KMS-11 (cell line): Measurements from ENCODE around the gene TSPAN5.

ENCODE experiments used
- H2AFZ ChIP-seq: fragments of 200-600 bp; sonication (generic); 2 replicates; pipeline ENCODE4 v1.6.1; 2016; ENCODE audit warnings: antibody characterized with exemption, mixed run types, low read depth
- H3K27ac ChIP-seq: fragments of 200-600 bp; sonication (generic); 2 replicates; pipeline ENCODE4 v1.6.1; 2016; ENCODE audit warnings: mild to moderate bottlenecking, mixed run types
- H3K27me3 ChIP-seq: fragments of 200-600 bp; sonication (generic); 2 replicates; pipeline ENCODE4 v1.6.1; 2017; ENCODE audit warnings: mild to moderate bottlenecking, low read depth, mixed run types, moderate library complexity; ENCODE audit not compliant: insufficient read depth
- H3K36me3 ChIP-seq: fragments of 200-600 bp; sonication (generic); 2 replicates; pipeline ENCODE4 v1.6.1; 2017; ENCODE audit warnings: mild to moderate bottlenecking, mixed run types; ENCODE audit not compliant: insufficient read depth
- H3K4me1 ChIP-seq: fragments of 200-600 bp; sonication (generic); 2 replicates; pipeline ENCODE4 v1.6.1; 2016; ENCODE audit warnings: mild to moderate bottlenecking, low read depth, mixed run types; ENCODE audit not compliant: poor library complexity, severe bottlenecking
- H3K4me2 ChIP-seq: fragments of 200-600 bp; sonication (generic); 2 replicates; pipeline ENCODE4 v1.7.0; 2016; ENCODE audit warnings: mild to moderate bottlenecking, mixed run types
- H3K4me3 ChIP-seq: fragments of 200-600 bp; sonication (generic); IDR thresholded peaks from 2 replicates; pipeline ENCODE4 v1.6.1; 2017; ENCODE audit warnings: low read depth, low read length, mixed read lengths; ENCODE audit not compliant: insufficient read depth
- H3K79me2 ChIP-seq: fragments of 200-600 bp; sonication (generic); 2 replicates; pipeline ENCODE4 v1.6.1; 2016; ENCODE audit warnings: low read depth, mixed run types; ENCODE audit not compliant: insufficient read depth
- H3K9ac ChIP-seq: fragments of 200-600 bp; sonication (generic); 2 replicates; pipeline ENCODE4 v1.6.1; 2016; ENCODE audit warnings: mild to moderate bottlenecking, mixed run types
- H4K20me1 ChIP-seq: fragments of 200-600 bp; sonication (generic); 2 replicates; pipeline ENCODE4 v1.6.1; 2016; ENCODE audit warnings: mild to moderate bottlenecking, mixed run types; ENCODE audit not compliant: insufficient read depth
- TF ChIP-seq, protein P1 (sequence below): fragments of 200-600 bp; sonication (generic); conservative IDR thresholded peaks from 2 replicates; pipeline ENCODE4 v1.6.1; 2017; ENCODE audit warnings: low read depth, mild to moderate bottlenecking, antibody characterized with exemption, low read length, moderate library complexity, mixed read lengths

Gene TSPAN5

DNA sequence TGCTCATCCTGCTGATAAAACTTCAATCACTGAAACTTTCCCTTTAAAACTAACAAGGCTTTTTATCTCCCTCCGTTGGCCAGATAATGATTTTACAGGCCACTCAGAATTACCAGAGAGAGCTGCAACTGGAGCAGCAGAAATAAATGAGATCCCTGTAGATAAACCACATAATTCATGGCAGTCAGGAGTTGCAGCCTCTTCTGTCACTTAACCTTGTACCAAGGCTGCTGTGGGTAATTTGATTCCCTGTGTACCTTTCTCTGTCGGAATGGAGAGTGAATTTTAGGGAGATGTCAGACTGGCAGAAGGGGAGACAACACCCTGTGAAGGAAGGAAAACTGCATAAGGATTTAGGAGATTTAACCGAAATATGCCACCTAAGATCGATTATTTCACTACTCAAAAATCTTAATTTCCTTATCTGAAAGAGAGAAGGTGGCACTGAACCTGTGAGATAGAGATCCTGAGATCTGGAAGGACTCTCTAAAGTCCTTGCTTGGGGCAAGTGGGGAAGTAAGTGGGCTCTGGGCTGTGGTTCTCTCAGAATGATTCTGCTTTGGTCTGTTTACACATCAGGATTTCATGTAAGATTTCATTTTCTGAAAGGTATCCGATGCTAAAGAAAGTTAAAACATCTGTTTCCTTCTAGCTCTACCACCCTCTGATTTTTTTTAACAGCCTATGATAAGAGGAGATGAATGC, 14.3 kb upstream of the TSPAN5 start:
- Histone ChIP-seq H4K20me1 (no peaks in the 10 kb centered on the region), H3K79me2 (no peaks in the 10 kb centered on the region), H3K27me3 (no peaks in the 10 kb centered on the region), H3K4me2 (no peak overlapping the region), H3K4me3 (no peak overlapping the region), H3K9ac (no peak overlapping the region), H2AFZ (no peak overlapping the region), H3K27ac (no peak overlapping the region), H3K36me3 (no peaks in the 10 kb centered on the region), H3K4me1 (no peaks in the 10 kb centered on the region)
- TF ChIP-seq, protein P1, sequence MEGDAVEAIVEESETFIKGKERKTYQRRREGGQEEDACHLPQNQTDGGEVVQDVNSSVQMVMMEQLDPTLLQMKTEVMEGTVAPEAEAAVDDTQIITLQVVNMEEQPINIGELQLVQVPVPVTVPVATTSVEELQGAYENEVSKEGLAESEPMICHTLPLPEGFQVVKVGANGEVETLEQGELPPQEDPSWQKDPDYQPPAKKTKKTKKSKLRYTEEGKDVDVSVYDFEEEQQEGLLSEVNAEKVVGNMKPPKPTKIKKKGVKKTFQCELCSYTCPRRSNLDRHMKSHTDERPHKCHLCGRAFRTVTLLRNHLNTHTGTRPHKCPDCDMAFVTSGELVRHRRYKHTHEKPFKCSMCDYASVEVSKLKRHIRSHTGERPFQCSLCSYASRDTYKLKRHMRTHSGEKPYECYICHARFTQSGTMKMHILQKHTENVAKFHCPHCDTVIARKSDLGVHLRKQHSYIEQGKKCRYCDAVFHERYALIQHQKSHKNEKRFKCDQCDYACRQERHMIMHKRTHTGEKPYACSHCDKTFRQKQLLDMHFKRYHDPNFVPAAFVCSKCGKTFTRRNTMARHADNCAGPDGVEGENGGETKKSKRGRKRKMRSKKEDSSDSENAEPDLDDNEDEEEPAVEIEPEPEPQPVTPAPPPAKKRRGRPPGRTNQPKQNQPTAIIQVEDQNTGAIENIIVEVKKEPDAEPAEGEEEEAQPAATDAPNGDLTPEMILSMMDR, result no peak

DNA sequence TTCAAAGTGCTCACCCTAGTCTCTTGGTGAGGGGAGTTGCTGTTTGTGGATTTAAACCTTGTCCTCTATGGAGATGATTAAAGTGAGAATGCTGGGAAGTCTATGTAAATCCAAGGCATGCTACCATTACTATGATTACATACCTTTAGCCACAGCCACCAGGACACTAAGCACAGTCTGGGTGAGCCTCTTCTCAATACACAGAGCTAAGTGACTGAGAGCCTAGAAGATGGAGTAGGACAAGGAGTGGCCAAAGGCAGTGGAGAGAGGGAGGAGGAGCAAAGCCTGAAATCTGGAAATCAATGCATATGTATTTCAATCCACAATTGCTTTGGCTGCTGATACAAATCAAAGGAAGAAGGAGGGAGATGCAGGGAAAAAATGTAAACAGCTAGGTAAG, 12.7 kb upstream of the TSPAN5 start:
- Histone ChIP-seq H3K4me1 (no peaks in the 10 kb centered on the region), H3K27ac (no peak overlapping the region), H4K20me1 (no peaks in the 10 kb centered on the region), H2AFZ (no peak overlapping the region), H3K27me3 (no peaks in the 10 kb centered on the region), H3K4me2 (no peak overlapping the region), H3K4me3 (no peak overlapping the region), H3K79me2 (no peaks in the 10 kb centered on the region), H3K9ac (no peak overlapping the region), H3K36me3 (no peaks in the 10 kb centered on the region)
- TF ChIP-seq, protein P1, result no peak

DNA sequence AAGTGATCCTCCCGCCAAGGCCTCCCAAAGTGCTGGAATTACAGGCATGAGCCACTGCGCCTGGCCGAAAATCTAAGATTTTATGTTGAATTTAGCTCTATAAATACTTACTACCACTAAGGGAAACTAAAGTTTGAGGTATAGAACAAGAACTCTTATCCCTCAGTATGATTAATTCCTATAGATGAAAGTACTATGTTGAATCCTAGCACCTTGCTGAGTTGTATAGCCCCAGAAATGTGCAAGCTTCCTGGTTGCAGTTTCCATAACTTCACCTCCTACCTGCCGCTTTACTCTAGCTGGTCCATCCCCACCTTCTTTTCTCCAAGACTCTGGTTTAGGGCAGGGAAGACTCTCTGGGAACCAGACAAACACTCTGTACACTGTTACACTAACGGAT, 11.8 kb upstream of the TSPAN5 start:
- Histone ChIP-seq H4K20me1 (no peaks in the 10 kb centered on the region), H3K4me1 (peaks cover under 1% of the 10 kb centered on the region), H3K36me3 (no peaks in the 10 kb centered on the region), H3K4me3 (no peak overlapping the region), H3K27ac (no peak overlapping the region), H3K27me3 (no peaks in the 10 kb centered on the region), H3K9ac (no peak overlapping the region), H3K4me2 (no peak overlapping the region), H3K79me2 (no peaks in the 10 kb centered on the region), H2AFZ (no peak overlapping the region)
- TF ChIP-seq, protein P1, result no peak

- H3K27ac ChIP-seq, result no peak overlapping the region
- peaks cover 7% of the 10 kb centered on the region for H3K4me1 ChIP-seq
- H3K27me3 ChIP-seq, result no peaks in the 10 kb centered on the region
- no peaks in the 10 kb centered on the region for H4K20me1 ChIP-seq
- no peak overlapping the region for H3K4me2 ChIP-seq
- no peaks in the 10 kb centered on the region for H3K36me3 ChIP-seq
- no peaks in the 10 kb centered on the region for H3K79me2 ChIP-seq
- H3K4me3 ChIP-seq, result no peak overlapping the region
- no peak overlapping the region for H3K9ac ChIP-seq
- no peak overlapping the region for H2AFZ ChIP-seq
- TF ChIP-seq, protein P1, result no peak
Observed at GRCh38 chr4:98669577-98669976, 11.2 kb upstream of the TSPAN5 start.
